ENCODE data around the gene FBN2.

Gene FBN2

DNA sequence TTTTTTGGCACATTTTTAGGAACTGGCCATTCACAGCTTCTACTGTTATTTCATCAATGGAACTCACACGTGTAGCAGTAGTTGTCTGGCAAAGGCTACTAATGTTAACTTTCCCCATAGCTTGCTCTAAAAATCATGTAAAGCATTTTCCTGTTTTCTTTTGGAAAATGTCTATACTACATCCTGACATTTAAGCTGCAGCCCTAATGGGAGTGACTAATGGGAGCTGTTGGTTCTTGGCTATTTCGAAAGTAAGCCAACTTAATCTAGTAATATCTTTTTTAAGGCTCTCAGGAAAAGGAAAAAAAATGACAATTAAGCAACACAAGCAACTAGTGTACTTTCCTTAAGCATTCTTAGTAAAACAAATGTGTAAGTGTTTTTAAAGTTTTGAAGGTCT lies 285.3 kb downstream of the FBN2 start:
- Histone ChIP-seq H3K27ac (no peak overlapping the region), H3K4me3 (ENCODE audit: low read depth, low read length) (no peak overlapping the region), H3K27me3 (ENCODE audit: insufficient read depth, low read depth, severe bottlenecking) (no peaks in the 10 kb centered on the region), H3K9me3 (ENCODE audit: severe bottlenecking) (no peaks in the 10 kb centered on the region), H3K36me3 (no peaks in the 10 kb centered on the region)
- no peak for DNase-seq
- TF ChIP-seq, protein P1, sequence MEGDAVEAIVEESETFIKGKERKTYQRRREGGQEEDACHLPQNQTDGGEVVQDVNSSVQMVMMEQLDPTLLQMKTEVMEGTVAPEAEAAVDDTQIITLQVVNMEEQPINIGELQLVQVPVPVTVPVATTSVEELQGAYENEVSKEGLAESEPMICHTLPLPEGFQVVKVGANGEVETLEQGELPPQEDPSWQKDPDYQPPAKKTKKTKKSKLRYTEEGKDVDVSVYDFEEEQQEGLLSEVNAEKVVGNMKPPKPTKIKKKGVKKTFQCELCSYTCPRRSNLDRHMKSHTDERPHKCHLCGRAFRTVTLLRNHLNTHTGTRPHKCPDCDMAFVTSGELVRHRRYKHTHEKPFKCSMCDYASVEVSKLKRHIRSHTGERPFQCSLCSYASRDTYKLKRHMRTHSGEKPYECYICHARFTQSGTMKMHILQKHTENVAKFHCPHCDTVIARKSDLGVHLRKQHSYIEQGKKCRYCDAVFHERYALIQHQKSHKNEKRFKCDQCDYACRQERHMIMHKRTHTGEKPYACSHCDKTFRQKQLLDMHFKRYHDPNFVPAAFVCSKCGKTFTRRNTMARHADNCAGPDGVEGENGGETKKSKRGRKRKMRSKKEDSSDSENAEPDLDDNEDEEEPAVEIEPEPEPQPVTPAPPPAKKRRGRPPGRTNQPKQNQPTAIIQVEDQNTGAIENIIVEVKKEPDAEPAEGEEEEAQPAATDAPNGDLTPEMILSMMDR (IDR thresholded peaks at IDR 0.05; ENCODE audit: low read depth, low read length) = no peak

DNA sequence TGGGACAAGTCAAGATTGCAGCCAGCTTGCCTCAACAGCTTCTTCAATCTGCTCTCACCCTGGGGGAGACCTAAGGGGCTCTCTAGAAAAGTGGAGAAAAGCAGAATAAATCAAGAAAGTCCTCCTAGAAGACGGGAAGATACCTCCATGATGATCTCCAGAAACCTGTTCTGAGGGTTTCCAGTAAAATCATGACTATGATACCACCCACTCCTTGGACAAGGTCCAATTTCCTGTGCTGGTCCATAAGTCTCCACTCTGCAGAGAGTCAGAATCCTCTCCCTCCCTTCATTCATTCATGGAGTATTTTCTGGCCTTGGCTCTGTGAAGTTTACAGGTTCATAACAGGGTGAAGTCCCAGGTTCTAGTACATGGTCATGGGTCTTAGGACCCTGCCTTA lies 285.8 kb downstream of the FBN2 start:
- DNase-seq = no peak

DNA sequence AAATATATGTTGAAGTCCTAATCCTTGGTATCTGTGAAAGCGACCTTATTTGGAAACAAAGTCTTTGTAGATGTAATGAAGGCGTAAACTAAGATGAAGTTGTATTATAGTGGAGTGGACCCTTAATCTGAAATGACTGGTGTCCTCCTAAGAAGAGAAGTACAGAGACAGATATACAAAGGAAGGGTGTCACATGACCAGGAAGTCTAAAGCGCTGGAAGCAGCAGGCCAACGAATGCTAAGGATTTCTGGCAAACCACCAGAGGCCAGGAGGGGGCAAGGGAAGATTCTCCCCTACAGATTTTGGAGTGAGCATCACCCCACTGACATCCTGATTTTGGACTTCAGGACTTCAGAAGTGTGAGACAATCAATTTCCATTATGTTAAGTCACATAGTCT lies 292.1 kb downstream of the FBN2 start:
- Histone ChIP-seq H3K27me3 (ENCODE audit: insufficient read depth, low read depth, severe bottlenecking) (no peaks in the 10 kb centered on the region), H3K36me3 (no peaks in the 10 kb centered on the region), H3K9me3 (ENCODE audit: severe bottlenecking) (no peaks in the 10 kb centered on the region), H3K27ac (no peak overlapping the region), H3K4me3 (ENCODE audit: low read depth, low read length) (no peak overlapping the region)
- DNase-seq = no peak
- TF ChIP-seq, protein P1 (IDR thresholded peaks at IDR 0.05; ENCODE audit: low read depth, low read length) = no peak

More for the DNA sequence above, 285.8 kb downstream of the FBN2 start:
- Histone ChIP-seq H3K27ac (no peak overlapping the region), H3K36me3 (no peaks in the 10 kb centered on the region), H3K4me3 (ENCODE audit: low read depth, low read length) (no peak overlapping the region), H3K9me3 (ENCODE audit: severe bottlenecking) (no peaks in the 10 kb centered on the region), H3K27me3 (ENCODE audit: insufficient read depth, low read depth, severe bottlenecking) (no peaks in the 10 kb centered on the region)
- TF ChIP-seq, protein P1 (IDR thresholded peaks at IDR 0.05; ENCODE audit: low read depth, low read length) = no peak

DNA sequence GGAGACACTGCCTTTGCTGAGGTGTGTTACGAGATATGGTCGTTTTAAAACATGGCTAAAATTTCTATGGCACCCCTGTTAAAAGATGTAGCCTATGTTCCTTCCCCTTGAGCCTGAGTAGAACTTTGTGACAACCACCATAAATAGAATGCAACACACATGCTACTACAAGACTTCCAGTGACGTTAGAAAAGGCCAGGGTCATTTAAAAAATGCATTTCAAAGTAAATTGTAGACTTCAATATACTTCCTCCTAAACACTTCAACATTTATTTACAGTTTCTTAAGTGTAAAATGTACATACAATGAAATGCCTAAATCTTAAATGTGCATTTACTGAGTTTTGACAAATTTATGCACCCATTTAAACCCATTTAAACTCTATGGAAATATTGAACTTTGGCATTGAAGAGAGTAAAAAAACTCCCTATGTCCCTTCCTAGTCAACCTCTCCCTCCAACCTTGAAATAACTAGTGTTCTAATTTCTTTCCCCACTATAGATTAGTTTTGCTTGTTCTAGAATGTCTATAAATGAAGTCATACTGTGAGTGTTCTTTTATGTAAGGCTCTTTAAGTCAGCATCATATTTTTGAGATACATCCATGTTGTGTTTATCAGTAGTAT lies 294.0 kb downstream of the FBN2 start:
- Histone ChIP-seq H3K27me3 (ENCODE audit: insufficient read depth, low read depth, severe bottlenecking) (no peaks in the 10 kb centered on the region), H3K4me3 (ENCODE audit: low read depth, low read length) (no peak overlapping the region), H3K27ac (no peak overlapping the region), H3K9me3 (ENCODE audit: severe bottlenecking) (no peaks in the 10 kb centered on the region), H3K36me3 (no peaks in the 10 kb centered on the region)
- no peak for DNase-seq
- TF ChIP-seq, protein P1 (IDR thresholded peaks at IDR 0.05; ENCODE audit: low read depth, low read length) = no peak

DNA sequence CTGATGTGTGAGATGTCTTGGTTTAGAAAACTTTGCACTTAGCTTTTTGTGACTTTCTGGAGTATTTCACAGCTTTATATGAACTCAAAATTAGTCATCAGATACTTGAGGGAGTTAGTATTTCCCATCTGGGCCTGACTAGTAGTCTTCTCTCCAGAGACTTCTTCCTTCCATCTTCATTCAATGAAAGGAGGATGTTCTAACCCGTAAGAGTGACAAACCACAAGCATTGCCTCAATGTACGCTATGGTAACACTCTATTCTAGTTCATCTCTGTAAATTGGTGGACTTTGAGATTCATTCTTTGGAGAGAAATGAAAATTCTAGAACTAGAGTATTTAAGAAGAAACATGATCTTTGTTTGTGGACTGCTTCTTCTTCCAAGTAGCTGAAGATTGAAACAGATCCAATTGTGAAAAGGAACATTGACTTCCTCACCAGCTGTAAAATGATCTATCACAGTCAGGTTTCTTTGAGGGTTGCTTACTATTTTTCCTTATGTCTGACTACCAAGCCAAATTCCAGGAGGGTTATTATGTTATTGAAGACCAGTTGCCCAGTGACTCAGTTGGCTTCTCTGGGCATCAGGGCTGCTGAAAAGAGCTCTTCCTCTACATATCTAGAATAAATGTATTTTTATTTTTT lies 296.9 kb downstream of the FBN2 start:
- Histone ChIP-seq H3K9me3 (ENCODE audit: severe bottlenecking) (no peaks in the 10 kb centered on the region), H3K36me3 (no peaks in the 10 kb centered on the region), H3K4me3 (ENCODE audit: low read depth, low read length) (no peak overlapping the region), H3K27ac (no peak overlapping the region), H3K27me3 (ENCODE audit: insufficient read depth, low read depth, severe bottlenecking) (no peaks in the 10 kb centered on the region)
- TF ChIP-seq, protein P1 (IDR thresholded peaks at IDR 0.05; ENCODE audit: low read depth, low read length) = no peak
- DNase-seq = no peak

DNA sequence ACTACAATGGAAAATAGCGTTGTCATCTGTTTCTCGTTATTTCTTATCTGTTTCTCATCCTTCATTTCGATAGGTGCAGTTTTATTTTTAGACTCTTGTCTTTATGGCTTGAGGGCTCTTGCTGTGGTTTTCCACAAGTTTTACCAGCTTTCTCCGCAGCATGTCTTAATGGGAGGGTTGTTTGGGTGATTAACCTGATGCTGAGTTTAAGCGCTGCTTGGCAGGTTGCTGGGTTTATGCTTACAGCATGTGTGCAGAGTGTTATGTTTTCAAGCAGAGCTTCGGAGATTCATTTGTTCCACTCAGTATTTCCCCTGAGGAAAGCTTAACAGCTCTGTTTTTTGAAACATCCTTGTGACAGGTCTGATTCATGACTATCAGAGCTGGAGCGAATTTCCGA lies 300.5 kb downstream of the FBN2 start:
- Histone ChIP-seq H3K27ac (no peak overlapping the region), H3K27me3 (ENCODE audit: insufficient read depth, low read depth, severe bottlenecking) (no peaks in the 10 kb centered on the region), H3K9me3 (ENCODE audit: severe bottlenecking) (no peaks in the 10 kb centered on the region), H3K36me3 (no peaks in the 10 kb centered on the region), H3K4me3 (ENCODE audit: low read depth, low read length) (no peak overlapping the region)
- TF ChIP-seq, protein P1 (IDR thresholded peaks at IDR 0.05; ENCODE audit: low read depth, low read length) = no peak
- no peak for DNase-seq

Data from WERI-Rb-1 (cell line).